Activated naive CD8-positive, alpha-beta T cell (primary cell): ENCODE data around the gene DCAF11.
"Not testable (repeated sequence)": the region's sequence is repeated elsewhere in the genome, so short reads cannot be mapped to it uniquely, and the experiment has no call there.

Experiments
- H3K27ac Mint-ChIP-seq: one replicate; pipeline ENCODE4 v1.8.0; 2021; ENCODE audit warnings: mixed read lengths
- H3K27me3 Mint-ChIP-seq: one replicate; pipeline ENCODE4 v1.8.0; 2021; ENCODE audit warnings: mixed read lengths
- H3K36me3 Mint-ChIP-seq: one replicate; pipeline ENCODE4 v1.8.0; 2021; ENCODE audit warnings: mixed read lengths
- H3K4me1 Mint-ChIP-seq: one replicate; pipeline ENCODE4 v1.8.0; 2021; ENCODE audit warnings: low read depth, mixed read lengths
- H3K4me3 Mint-ChIP-seq: one replicate; pipeline ENCODE4 v1.8.0; 2021; ENCODE audit warnings: mild to moderate bottlenecking, mixed read lengths
- H3K9me3 Mint-ChIP-seq: one replicate; pipeline ENCODE4 v1.8.0; 2021; ENCODE audit warnings: low read depth, mixed read lengths

The DCAF11 gene

GRCh38 chr14:24098927-24099813 lies 15.4 kb upstream of the DCAF11 start:
- no peak overlapping the region for H3K27ac Mint-ChIP-seq

GRCh38 chr14:24100197-24100981 lies 14.2 kb upstream of the DCAF11 start:
- H3K4me3 Mint-ChIP-seq = no peak overlapping the region
- H3K9me3 Mint-ChIP-seq = no peaks in the 10 kb centered on the region
- H3K27me3 Mint-ChIP-seq = no peaks in the 10 kb centered on the region
- no peak overlapping the region for H3K27ac Mint-ChIP-seq
- H3K36me3 Mint-ChIP-seq = peaks cover 12% of the 10 kb centered on the region
- H3K4me1 Mint-ChIP-seq = peaks cover 9% of the 10 kb centered on the region

More at GRCh38 chr14:24098927-24099813, 15.4 kb upstream of the DCAF11 start:
- H3K4me1 Mint-ChIP-seq = peaks cover 13% of the 10 kb centered on the region
- H3K36me3 Mint-ChIP-seq = peaks cover 10% of the 10 kb centered on the region
- H3K9me3 Mint-ChIP-seq = no peaks in the 10 kb centered on the region
- H3K27me3 Mint-ChIP-seq = no peaks in the 10 kb centered on the region
- no peak overlapping the region for H3K4me3 Mint-ChIP-seq

- Mint-ChIP-seq H3K27ac (no peak overlapping the region), H3K4me1 (peaks cover 4% of the 10 kb centered on the region), H3K9me3 (no peaks in the 10 kb centered on the region), H3K27me3 (no peaks in the 10 kb centered on the region), H3K4me3 (no peak overlapping the region), H3K36me3 (peaks cover 9% of the 10 kb centered on the region)
Observed at GRCh38 chr14:24100982-24101494, 13.5 kb upstream of the DCAF11 start.

GRCh38 chr14:24102357-24103048 lies 12.1 kb upstream of the DCAF11 start:
- H3K27ac Mint-ChIP-seq = no peak overlapping the region
- H3K4me3 Mint-ChIP-seq = no peak overlapping the region
- H3K4me1 Mint-ChIP-seq = peaks cover 1% of the 10 kb centered on the region
- H3K9me3 Mint-ChIP-seq = no peaks in the 10 kb centered on the region
- peaks cover 9% of the 10 kb centered on the region for H3K36me3 Mint-ChIP-seq
- no peaks in the 10 kb centered on the region for H3K27me3 Mint-ChIP-seq

GRCh38 chr14:24103451-24103850 lies 11.1 kb upstream of the DCAF11 start:
- Mint-ChIP-seq H3K36me3 (peaks cover 9% of the 10 kb centered on the region), H3K4me1 (peaks cover 4% of the 10 kb centered on the region), H3K27me3 (no peaks in the 10 kb centered on the region), H3K27ac (no peak overlapping the region), H3K9me3 (no peaks in the 10 kb centered on the region), H3K4me3 (no peak overlapping the region)

GRCh38 chr14:24105609-24106239 lies 8.9 kb upstream of the DCAF11 start:
- peak overlapping the region; percentile 22 for H3K27ac Mint-ChIP-seq
- not testable (repeated sequence) for H3K36me3 Mint-ChIP-seq, H3K9me3 Mint-ChIP-seq, H3K27me3 Mint-ChIP-seq, H3K4me3 Mint-ChIP-seq
- peaks cover 15% of the 10 kb centered on the region for H3K4me1 Mint-ChIP-seq

- Mint-ChIP-seq H3K27me3 (no peaks in the 10 kb centered on the region), H3K4me3 (no peak overlapping the region), H3K36me3 (peaks cover 9% of the 10 kb centered on the region), H3K4me1 (peaks cover 15% of the 10 kb centered on the region), H3K9me3 (no peaks in the 10 kb centered on the region), H3K27ac (no peak overlapping the region)
Observed at GRCh38 chr14:24106672-24107271, 7.8 kb upstream of the DCAF11 start.

GRCh38 chr14:24108336-24108874 lies 6.2 kb upstream of the DCAF11 start:
- no peak overlapping the region for H3K4me3 Mint-ChIP-seq
- H3K27ac Mint-ChIP-seq = peak overlapping the region; percentile 96
- peaks cover 5% of the 10 kb centered on the region for H3K36me3 Mint-ChIP-seq
- peaks cover 17% of the 10 kb centered on the region for H3K4me1 Mint-ChIP-seq
- H3K27me3 Mint-ChIP-seq = no peaks in the 10 kb centered on the region
- no peaks in the 10 kb centered on the region for H3K9me3 Mint-ChIP-seq

GRCh38 chr14:24110060-24110459 lies 4.5 kb upstream of the DCAF11 start:
- H3K36me3 Mint-ChIP-seq = no peaks in the 10 kb centered on the region
- H3K4me1 Mint-ChIP-seq = peaks cover 19% of the 10 kb centered on the region
- H3K27ac Mint-ChIP-seq = no peak overlapping the region
- H3K4me3 Mint-ChIP-seq = no peak overlapping the region
- no peaks in the 10 kb centered on the region for H3K9me3 Mint-ChIP-seq
- H3K27me3 Mint-ChIP-seq = no peaks in the 10 kb centered on the region

- Mint-ChIP-seq H3K4me1 (peaks cover 24% of the 10 kb centered on the region), H3K27ac (no peak overlapping the region), H3K36me3 (peaks cover 2% of the 10 kb centered on the region), H3K4me3 (no peak overlapping the region), H3K9me3 (no peaks in the 10 kb centered on the region), H3K27me3 (no peaks in the 10 kb centered on the region)
Observed at GRCh38 chr14:24110523-24110922, 4.1 kb upstream of the DCAF11 start.

- H3K4me1 Mint-ChIP-seq = peaks cover 36% of the 10 kb centered on the region
- H3K4me3 Mint-ChIP-seq = peak overlapping the region; percentile 93
- H3K27me3 Mint-ChIP-seq = no peaks in the 10 kb centered on the region
- H3K9me3 Mint-ChIP-seq = no peaks in the 10 kb centered on the region
- peak overlapping the region; percentile 97 for H3K27ac Mint-ChIP-seq
- peaks cover 5% of the 10 kb centered on the region for H3K36me3 Mint-ChIP-seq
Observed at GRCh38 chr14:24113379-24113800, 1.2 kb upstream of the DCAF11 start.

- no peaks in the 10 kb centered on the region for H3K27me3 Mint-ChIP-seq
- peaks cover 30% of the 10 kb centered on the region for H3K4me1 Mint-ChIP-seq
- H3K9me3 Mint-ChIP-seq = no peaks in the 10 kb centered on the region
- peak overlapping the region; percentile 93 for H3K4me3 Mint-ChIP-seq
- peak overlapping the region; percentile 97 for H3K27ac Mint-ChIP-seq
- peaks cover 8% of the 10 kb centered on the region for H3K36me3 Mint-ChIP-seq
Observed at GRCh38 chr14:24113801-24114531, 611 bp upstream of the DCAF11 start.

GRCh38 chr14:24115422-24116127 lies 998 bp downstream of the DCAF11 start:
- Mint-ChIP-seq H3K36me3 (peaks cover 8% of the 10 kb centered on the region), H3K9me3 (no peaks in the 10 kb centered on the region), H3K27ac (peak overlapping the region; percentile 97), H3K4me1 (peaks cover 25% of the 10 kb centered on the region), H3K27me3 (no peaks in the 10 kb centered on the region), H3K4me3 (peak overlapping the region; percentile 93)
